Right lobe of liver (tissue), 6 donors: Measurements from ENCODE around the gene INPPL1. TPM values are rescaled to one million over a fixed set of nuclear protein-coding genes. Genes with fewer than 3 reads are reported as not detected.

Experiments
- ATAC-seq, 4 donors: fragments of 200-7000 bp; cut with Tn5 transposase; one replicate each; pipeline ENCODE4 v1.9.1; 2020; ENCODE audit warnings: mild to moderate bottlenecking in 4 of 4, moderate library complexity in 4 of 4
- DNase-seq, 3 donors: peaks; one replicate each; pipeline ENCODE4 v3.0.0-alpha.2; 2020
- H3K27ac ChIP-seq, 3 donors: fragments of 200-600 bp; one replicate each; pipeline ENCODE4 v1.8.0; 2022
- H3K27me3 ChIP-seq, 2 donors: fragments of 200-600 bp; one replicate each; pipeline ENCODE4 v1.8.0; 2022
- H3K36me3 ChIP-seq, 4 donors: fragments of 200-600 bp; sonication (generic) in 1 of 4; one replicate each; pipeline versions ENCODE4 v1.5.1 to v1.8.0; 2017 to 2022; ENCODE audit warnings: control low read depth in 1 of 4
- H3K4me1 ChIP-seq, 4 donors: fragments of 200-600 bp; sonication (generic) in 1 of 4; one replicate each; pipeline versions ENCODE4 v1.5.1 to v1.8.0; 2017 to 2022; ENCODE audit warnings: control low read depth in 1 of 4
- H3K4me3 ChIP-seq, 3 donors: fragments of 200-600 bp; one replicate each; pipeline ENCODE4 v1.8.0; 2022
- H3K9me3 ChIP-seq, 4 donors: fragments of 200-600 bp; sonication (generic) in 1 of 4; one replicate each; pipeline versions ENCODE4 v1.5.1 to v1.8.0; 2017 to 2022; ENCODE audit warnings: control low read depth in 1 of 4
- POLR2A ChIP-seq: fragments of 450-650 bp; IDR thresholded peaks from one replicate; pipeline ENCODE4 v1.6.1; 2017; ENCODE audit warnings: antibody characterized with exemption, mild to moderate bottlenecking
- WGBS: methylation state at CpG from one replicate; pipeline ENCODE4 v1.1.6; 2018; ENCODE audit warnings: low coverage, low lambda C conversion rate; ENCODE audit not compliant: insufficient coverage; ENCODE audit errors: missing lambda C conversion rate; 5-methylcytosine and 5-hydroxymethylcytosine counted together
- intact Hi-C, 2 donors: fragments of 100-400 bp; cut with DNase I; formaldehyde crosslinking; loops; one replicate each; pipeline versions ENCODE4 v1.11.2 to v1.14.1; 2022
- total RNA-seq, 6 experiments: library from RNA; depleted of rRNA in 2 of 6; stranded (reverse); fragments of >200 nt in 2 of 6; fragmentation: NEBNext Ultra II Directional in 3 of 6; extraction: Animal tissue kit (Norgen Biotek cat#: 25700) in 3 of 6; gene quantifications; one replicate each; pipeline versions ENCODE4 v1.1.0 to v1.2.4, GENCODE V29; 2016 to 2023
- TF ChIP-seq, protein P1 (sequence below), 4 donors: fragments of 200-600 bp in 3 of 4; fragments of 450-650 bp in 1 of 4; IDR thresholded peaks; one replicate each; pipeline versions ENCODE4 v1.5.1 to v1.8.0; 2016 to 2022; ENCODE audit warnings: antibody characterized with exemption in 4 of 4, mild to moderate bottlenecking in 2 of 4
- donor health status: DM: no; HTN: yes; CAD: no.
- donor health status: DM: no; HTN: no; CAD: no.
- donor health status: DM: no; HTN: no; CAD: no.
- donor health status: DM: no; HTN: yes; CAD: no.
- donor health status: DM: no; HTN: yes; CAD: no.

The INPPL1 gene
- total RNA-seq, 6 experiments from 2014 or later, result 23.2 to 46.5 (median 37.4) TPM

DNA sequence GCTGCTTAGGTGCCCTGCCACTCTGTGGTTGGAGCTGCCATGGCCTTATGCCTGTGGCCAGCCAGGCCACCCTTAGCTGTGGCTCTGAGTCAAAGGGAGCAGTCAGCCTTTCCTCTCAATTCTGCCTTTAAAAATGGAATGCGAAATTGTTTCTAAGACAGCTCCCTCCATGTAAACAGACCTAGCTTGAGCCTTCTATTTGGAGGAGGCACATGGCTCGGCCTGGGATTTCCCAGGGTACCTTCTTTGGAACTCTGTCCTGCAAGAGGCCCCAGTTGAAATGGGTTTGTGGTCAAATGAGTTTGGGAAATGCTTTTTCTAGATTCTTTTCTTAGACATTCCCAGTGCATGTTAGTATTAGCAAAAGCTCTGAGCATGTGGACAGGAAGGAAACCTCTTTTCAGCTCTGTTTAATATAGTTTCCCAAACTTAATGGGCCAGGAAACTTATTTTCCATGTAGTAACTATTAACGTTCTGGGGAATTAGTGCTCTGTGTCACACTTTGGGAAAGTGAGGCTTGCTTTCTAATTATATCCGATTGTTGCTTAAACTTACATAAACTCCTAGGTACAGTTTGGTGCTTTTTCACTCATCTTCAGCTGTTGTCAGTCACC is 11.6 kb downstream of the INPPL1 start:
- intact Hi-C loops, result no loop called here
- 80% methylated on average over 4 of the region's 4 CpGs for WGBS
- ATAC-seq, result no peak
- no peak for TF ChIP-seq POLR2A
- TF ChIP-seq, protein P1, sequence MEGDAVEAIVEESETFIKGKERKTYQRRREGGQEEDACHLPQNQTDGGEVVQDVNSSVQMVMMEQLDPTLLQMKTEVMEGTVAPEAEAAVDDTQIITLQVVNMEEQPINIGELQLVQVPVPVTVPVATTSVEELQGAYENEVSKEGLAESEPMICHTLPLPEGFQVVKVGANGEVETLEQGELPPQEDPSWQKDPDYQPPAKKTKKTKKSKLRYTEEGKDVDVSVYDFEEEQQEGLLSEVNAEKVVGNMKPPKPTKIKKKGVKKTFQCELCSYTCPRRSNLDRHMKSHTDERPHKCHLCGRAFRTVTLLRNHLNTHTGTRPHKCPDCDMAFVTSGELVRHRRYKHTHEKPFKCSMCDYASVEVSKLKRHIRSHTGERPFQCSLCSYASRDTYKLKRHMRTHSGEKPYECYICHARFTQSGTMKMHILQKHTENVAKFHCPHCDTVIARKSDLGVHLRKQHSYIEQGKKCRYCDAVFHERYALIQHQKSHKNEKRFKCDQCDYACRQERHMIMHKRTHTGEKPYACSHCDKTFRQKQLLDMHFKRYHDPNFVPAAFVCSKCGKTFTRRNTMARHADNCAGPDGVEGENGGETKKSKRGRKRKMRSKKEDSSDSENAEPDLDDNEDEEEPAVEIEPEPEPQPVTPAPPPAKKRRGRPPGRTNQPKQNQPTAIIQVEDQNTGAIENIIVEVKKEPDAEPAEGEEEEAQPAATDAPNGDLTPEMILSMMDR (IDR thresholded peaks at IDR 0.05), result no peak
- Histone ChIP-seq H3K36me3 (peaks cover 4 to 52% (median 19%) of the 10 kb centered on the region in 4 donors), H3K27ac (no peak overlapping the region), H3K27me3 (no peaks in the 10 kb centered on the region), H3K4me1 (peaks cover 0 to 13% (median 3%) of the 10 kb centered on the region in 4 donors), H3K9me3 (no peaks in the 10 kb centered on the region), H3K4me3 (no peak overlapping the region)
- DNase-seq, result no peak

DNA sequence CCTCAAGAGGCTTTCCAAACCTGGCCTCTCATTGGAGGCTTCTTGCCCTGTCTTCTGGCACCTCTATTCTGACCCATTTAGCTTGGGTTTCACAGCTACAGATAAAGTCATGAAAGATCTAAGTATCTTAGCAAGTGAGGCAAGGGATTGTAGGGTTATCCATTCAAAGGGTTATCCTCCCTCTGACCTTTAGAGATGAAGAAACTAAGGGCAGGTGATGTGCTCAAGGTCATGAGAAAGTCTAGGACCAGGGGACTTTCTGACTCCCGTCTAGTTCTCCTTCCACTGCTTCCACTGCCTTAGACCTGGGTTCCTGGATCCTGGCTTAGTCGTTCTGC is 12.2 kb downstream of the INPPL1 start:
- intact Hi-C loops, result no loop called here
- Histone ChIP-seq H3K27ac (no peak overlapping the region), H3K27me3 (no peaks in the 10 kb centered on the region), H3K36me3 (peaks cover 4 to 46% (median 16%) of the 10 kb centered on the region in 4 donors), H3K9me3 (no peaks in the 10 kb centered on the region), H3K4me3 (no peak overlapping the region), H3K4me1 (peaks cover 0 to 13% (median 3%) of the 10 kb centered on the region in 4 donors)
- no peak for TF ChIP-seq POLR2A
- TF ChIP-seq, protein P1 (IDR thresholded peaks at IDR 0.05), result no peak
- 77% methylated on average over 2 of the region's 2 CpGs for WGBS
- no peak for DNase-seq
- ATAC-seq, result no peak

DNA sequence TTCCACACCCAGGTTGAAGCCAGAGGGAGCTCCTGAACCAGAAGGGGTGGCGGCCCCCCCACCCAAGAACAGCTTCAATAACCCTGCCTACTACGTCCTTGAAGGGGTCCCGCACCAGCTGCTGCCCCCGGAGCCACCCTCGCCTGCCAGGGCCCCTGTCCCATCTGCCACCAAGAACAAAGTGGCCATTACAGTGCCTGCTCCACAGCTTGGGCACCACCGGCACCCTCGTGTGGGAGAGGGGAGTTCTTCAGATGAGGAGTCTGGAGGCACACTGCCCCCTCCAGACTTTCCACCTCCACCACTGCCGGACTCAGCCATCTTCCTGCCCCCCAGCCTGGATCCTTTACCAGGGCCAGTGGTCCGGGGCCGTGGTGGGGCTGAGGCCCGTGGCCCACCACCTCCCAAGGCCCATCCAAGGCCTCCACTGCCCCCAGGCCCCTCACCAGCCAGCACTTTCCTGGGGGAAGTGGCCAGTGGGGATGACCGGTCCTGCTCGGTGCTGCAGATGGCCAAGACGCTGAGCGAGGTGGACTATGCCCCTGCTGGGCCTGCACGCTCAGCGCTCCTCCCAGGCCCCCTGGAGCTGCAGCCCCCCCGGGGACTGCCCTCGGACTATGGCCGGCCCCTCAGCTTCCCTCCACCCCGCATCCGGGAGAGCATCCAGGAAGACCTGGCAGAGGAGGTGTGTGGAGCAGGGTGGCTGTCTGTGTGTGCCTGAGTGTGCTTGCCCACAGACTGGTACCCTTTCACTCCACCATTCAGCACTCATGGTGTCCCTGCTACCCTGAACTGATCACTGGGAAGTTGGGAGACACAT is 12.8 kb downstream of the INPPL1 start:
- peaks cover 4 to 40% (median 14%) of the 10 kb centered on the region in 4 donors for H3K36me3 ChIP-seq
- TF ChIP-seq, protein P1 (IDR thresholded peaks at IDR 0.05), result no peak
- TF ChIP-seq POLR2A, result no peak
- H3K9me3 ChIP-seq, result no peaks in the 10 kb centered on the region
- DNase-seq, result peak in 2 of 3 donors; percentile 45 to 53
- intact Hi-C loops, result no loop called here
- no peak overlapping the region for H3K4me3 ChIP-seq
- no peak for ATAC-seq
- H3K27me3 ChIP-seq, result no peaks in the 10 kb centered on the region
- peaks cover 0 to 13% (median 3%) of the 10 kb centered on the region in 4 donors for H3K4me1 ChIP-seq
- 92% methylated on average over 2 of the region's 22 CpGs for WGBS
- no peak overlapping the region for H3K27ac ChIP-seq

DNA sequence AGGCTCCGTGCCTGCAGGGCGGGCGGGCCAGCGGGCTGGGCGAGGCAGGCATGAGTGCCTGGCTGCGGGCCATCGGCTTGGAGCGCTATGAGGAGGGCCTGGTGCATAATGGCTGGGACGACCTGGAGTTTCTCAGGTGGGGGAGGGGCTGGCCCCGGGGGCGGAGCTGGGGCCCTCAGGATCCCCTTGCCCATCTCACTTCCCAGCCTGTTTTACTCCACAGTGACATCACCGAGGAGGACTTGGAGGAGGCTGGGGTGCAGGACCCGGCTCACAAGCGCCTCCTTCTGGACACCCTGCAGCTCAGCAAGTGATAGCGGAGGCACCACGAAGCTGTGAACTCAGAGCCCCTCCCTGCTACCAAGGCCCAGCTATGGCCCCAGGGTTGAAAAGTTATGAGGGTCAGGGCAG is 13.5 kb downstream of the INPPL1 start:
- Histone ChIP-seq H3K27me3 (no peaks in the 10 kb centered on the region), H3K36me3 (peaks cover 4 to 33% (median 11%) of the 10 kb centered on the region in 4 donors), H3K9me3 (no peaks in the 10 kb centered on the region), H3K4me1 (peaks cover 0 to 13% (median 3%) of the 10 kb centered on the region in 4 donors), H3K4me3 (no peak overlapping the region), H3K27ac (no peak overlapping the region)
- DNase-seq, result peak in 2 of 3 donors; percentile 48 to 56
- intact Hi-C loops, result no loop called here
- no peak for TF ChIP-seq POLR2A
- TF ChIP-seq, protein P1 (IDR thresholded peaks at IDR 0.05), result peak; percentile 25 to 52 (median 40)
- peak; percentile 22 to 51 (median 38) for ATAC-seq
- WGBS, result 76% methylated on average over 6 of the region's 16 CpGs
